Measurements from ENCODE around the gene FGF13. TPM values are rescaled to one million over a fixed set of nuclear protein-coding genes. Genes with fewer than 3 reads are reported as not detected.

Gene FGF13
- polyA plus RNA-seq (2013, experiment 1 of 2): 7.7 TPM
- 6.5 TPM for polyA plus RNA-seq (2013, experiment 2 of 2)

DNA sequence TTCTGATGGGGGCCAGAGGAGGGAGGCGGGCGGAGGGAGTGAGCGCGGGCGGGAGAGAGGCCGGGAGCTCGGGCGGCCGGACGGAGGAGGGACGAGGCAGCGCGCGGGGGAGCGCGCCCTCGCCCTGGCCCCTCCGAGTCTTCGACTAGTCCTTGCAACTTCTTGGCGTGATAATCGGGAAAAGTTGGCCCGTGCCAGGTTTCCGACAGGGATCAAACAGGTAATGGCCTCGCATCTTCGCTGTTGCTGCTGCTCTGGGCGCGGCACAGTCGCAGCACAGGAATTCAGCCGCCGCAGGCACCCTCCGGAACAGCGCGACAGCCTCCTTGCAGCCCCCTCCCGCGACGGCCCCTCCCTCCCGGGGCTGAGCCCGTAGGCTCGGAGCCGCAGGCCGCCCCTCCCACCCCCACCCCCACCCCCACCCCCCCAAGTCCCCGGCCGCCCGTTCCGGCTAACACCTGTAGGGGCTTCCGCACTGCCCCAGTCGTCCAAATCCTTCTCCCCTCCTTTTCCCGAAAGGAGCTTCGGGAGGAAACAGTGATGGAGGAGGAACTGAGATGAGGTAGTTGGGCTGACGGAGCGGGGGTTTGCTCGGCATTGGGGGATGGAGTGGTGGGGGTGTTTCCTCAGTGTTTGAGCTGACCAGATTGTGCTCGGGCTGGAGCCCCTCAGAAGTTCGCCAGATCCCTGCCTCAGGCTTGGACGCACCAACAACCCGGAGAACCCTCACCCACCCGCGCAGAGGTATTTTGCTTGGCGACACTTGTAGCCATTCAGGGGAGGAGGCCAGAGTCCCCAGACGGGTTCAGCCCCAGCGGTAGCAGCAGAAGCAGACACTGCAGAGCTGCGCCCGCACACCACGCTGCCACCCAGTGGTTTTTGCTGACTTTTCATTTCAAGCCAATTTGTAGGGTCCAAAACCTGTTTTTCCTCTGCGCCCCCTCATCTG lies at the start of gene FGF13:
FGF13 (minus strand) TSS at position 319 of the 949 bp plus-strand sequence. CDS start 714 bp downstream, outside the sequence.
- Histone ChIP-seq H3K36me3 (ENCODE audit: control insufficient read depth, insufficient read depth, low read length) (no peaks in the 10 kb centered on the region), H3K27ac (ENCODE audit: low read depth, low read length, severe bottlenecking) (no peak within 1 kb of the TSS), H3K9me3 (ENCODE audit: control insufficient read depth, low read length) (no peaks in the 10 kb centered on the region), H3K4me1 (ENCODE audit: control insufficient read depth, insufficient read depth, low read length, poor library complexity, severe bottlenecking) (peaks cover 3% of the 10 kb centered on the region), H3K4me3 (ENCODE audit: extremely low read depth, insufficient read depth, low read length, poor library complexity, severe bottlenecking) (peak within 1 kb of the TSS; percentile 42)
- WGBS, 2 experiments (ENCODE audit: insufficient coverage in 2 of 2): 0 to 1% methylated on average over 8 to 16 of the region's 65 CpGs

GRCh38 chrX:138759217-138759943 lies 47.9 kb upstream of the FGF13 start:
- Histone ChIP-seq H3K4me1 (ENCODE audit: control insufficient read depth, insufficient read depth, low read length, poor library complexity, severe bottlenecking) (peaks cover 3% of the 10 kb centered on the region), H3K36me3 (ENCODE audit: control insufficient read depth, insufficient read depth, low read length) (no peaks in the 10 kb centered on the region)
- no CpG with 5 or more reads among the region's 5 CpGs for WGBS, 2 experiments (ENCODE audit: insufficient coverage in 2 of 2)

DNA sequence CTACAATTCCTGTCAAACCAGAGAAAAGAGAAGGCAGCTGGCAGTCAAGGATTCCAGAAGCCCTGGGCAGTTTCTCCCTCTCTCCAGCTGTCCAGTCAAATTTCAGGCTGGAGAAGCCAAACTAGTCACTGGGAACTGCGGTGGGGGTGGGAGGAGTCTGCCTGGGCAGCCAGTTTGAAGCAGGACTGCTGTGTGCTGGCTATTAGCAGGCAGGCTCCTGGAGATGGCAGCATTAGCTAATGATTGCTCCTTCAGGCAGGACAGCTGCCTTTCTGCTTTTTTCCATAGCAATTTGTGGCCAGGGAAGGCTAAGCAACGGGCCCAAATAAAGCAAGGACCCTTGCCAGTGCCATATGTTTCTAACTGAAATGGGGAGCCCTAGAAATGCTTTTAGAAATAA lies 44.7 kb upstream of the FGF13 start:
- Histone ChIP-seq H3K4me3 (ENCODE audit: extremely low read depth, insufficient read depth, low read length, poor library complexity, severe bottlenecking) (no peak overlapping the region), H3K36me3 (ENCODE audit: control insufficient read depth, insufficient read depth, low read length) (no peaks in the 10 kb centered on the region), H3K4me1 (ENCODE audit: control insufficient read depth, insufficient read depth, low read length, poor library complexity, severe bottlenecking) (peaks cover 3% of the 10 kb centered on the region), H3K27ac (ENCODE audit: low read depth, low read length, severe bottlenecking) (no peak overlapping the region), H3K9me3 (ENCODE audit: control insufficient read depth, low read length) (no peaks in the 10 kb centered on the region)
- WGBS, 2 experiments (ENCODE audit: insufficient coverage in 2 of 2): no CpG with 5 or more reads among the region's 2 CpGs

More at GRCh38 chrX:138759217-138759943, 47.9 kb upstream of the FGF13 start:
- Histone ChIP-seq H3K27ac (ENCODE audit: low read depth, low read length, severe bottlenecking) (no peak overlapping the region), H3K9me3 (ENCODE audit: control insufficient read depth, low read length) (no peaks in the 10 kb centered on the region), H3K4me3 (ENCODE audit: extremely low read depth, insufficient read depth, low read length, poor library complexity, severe bottlenecking) (no peak overlapping the region)

GRCh38 chrX:138754861-138755260 lies 43.3 kb upstream of the FGF13 start:
- Histone ChIP-seq H3K36me3 (ENCODE audit: control insufficient read depth, insufficient read depth, low read length) (no peaks in the 10 kb centered on the region), H3K4me1 (ENCODE audit: control insufficient read depth, insufficient read depth, low read length, poor library complexity, severe bottlenecking) (peaks cover 3% of the 10 kb centered on the region)
- no CpG with 5 or more reads among the region's 2 CpGs for WGBS, 2 experiments (ENCODE audit: insufficient coverage in 2 of 2)

GRCh38 chrX:138748480-138748879 lies 37.0 kb upstream of the FGF13 start:
- H3K27ac ChIP-seq (ENCODE audit: low read depth, low read length, severe bottlenecking): no peak overlapping the region
- WGBS, 2 experiments (ENCODE audit: insufficient coverage in 2 of 2): no CpG with 5 or more reads among the region's 3 CpGs
- H3K4me1 ChIP-seq (ENCODE audit: control insufficient read depth, insufficient read depth, low read length, poor library complexity, severe bottlenecking): no peaks in the 10 kb centered on the region
- H3K9me3 ChIP-seq (ENCODE audit: control insufficient read depth, low read length): no peaks in the 10 kb centered on the region
- no peak overlapping the region for H3K4me3 ChIP-seq (ENCODE audit: extremely low read depth, insufficient read depth, low read length, poor library complexity, severe bottlenecking)
- H3K36me3 ChIP-seq (ENCODE audit: control insufficient read depth, insufficient read depth, low read length): no peaks in the 10 kb centered on the region

More at GRCh38 chrX:138754861-138755260, 43.3 kb upstream of the FGF13 start:
- H3K27ac ChIP-seq (ENCODE audit: low read depth, low read length, severe bottlenecking): no peak overlapping the region
- no peaks in the 10 kb centered on the region for H3K9me3 ChIP-seq (ENCODE audit: control insufficient read depth, low read length)
- no peak overlapping the region for H3K4me3 ChIP-seq (ENCODE audit: extremely low read depth, insufficient read depth, low read length, poor library complexity, severe bottlenecking)

- Histone ChIP-seq H3K4me3 (ENCODE audit: extremely low read depth, insufficient read depth, low read length, poor library complexity, severe bottlenecking) (no peak overlapping the region), H3K4me1 (ENCODE audit: control insufficient read depth, insufficient read depth, low read length, poor library complexity, severe bottlenecking) (no peaks in the 10 kb centered on the region), H3K9me3 (ENCODE audit: control insufficient read depth, low read length) (no peaks in the 10 kb centered on the region), H3K36me3 (ENCODE audit: control insufficient read depth, insufficient read depth, low read length) (no peaks in the 10 kb centered on the region), H3K27ac (ENCODE audit: low read depth, low read length, severe bottlenecking) (no peak overlapping the region)
- no CpG with 5 or more reads among the region's 7 CpGs for WGBS, 2 experiments (ENCODE audit: insufficient coverage in 2 of 2)
These were observed 33.7 kb upstream of the FGF13 start for GRCh38 chrX:138745196-138745595.

- Histone ChIP-seq H3K4me1 (ENCODE audit: control insufficient read depth, insufficient read depth, low read length, poor library complexity, severe bottlenecking) (no peaks in the 10 kb centered on the region), H3K9me3 (ENCODE audit: control insufficient read depth, low read length) (no peaks in the 10 kb centered on the region), H3K4me3 (ENCODE audit: extremely low read depth, insufficient read depth, low read length, poor library complexity, severe bottlenecking) (no peak overlapping the region), H3K27ac (ENCODE audit: low read depth, low read length, severe bottlenecking) (no peak overlapping the region), H3K36me3 (ENCODE audit: control insufficient read depth, insufficient read depth, low read length) (no peaks in the 10 kb centered on the region)
- 90% methylated on average over 3 of the region's 5 CpGs; no CpG with 5 or more reads in 1 of the 2 experiments for WGBS, 2 experiments (ENCODE audit: insufficient coverage in 2 of 2)
These were observed 30.7 kb upstream of the FGF13 start for GRCh38 chrX:138742217-138742616.

DNA sequence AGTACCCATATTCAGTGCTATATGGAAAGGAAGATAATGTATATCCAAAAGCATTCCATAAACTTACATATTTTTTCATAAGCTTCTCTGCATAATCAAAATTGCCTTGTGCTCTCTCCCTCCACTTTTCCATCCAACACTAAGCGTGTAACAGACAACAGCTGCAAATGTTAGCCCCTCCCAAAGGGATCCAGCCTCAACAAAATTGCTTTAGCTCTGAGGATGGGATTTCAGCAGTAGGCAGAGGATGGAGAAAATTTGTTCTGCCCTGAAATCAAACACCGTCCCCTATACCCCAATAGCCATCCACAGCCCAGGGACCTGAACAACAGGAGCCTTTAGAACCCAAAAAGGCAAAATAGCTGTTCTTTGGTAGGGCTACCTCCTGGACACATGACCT lies 28.8 kb upstream of the FGF13 start:
- H3K4me1 ChIP-seq (ENCODE audit: control insufficient read depth, insufficient read depth, low read length, poor library complexity, severe bottlenecking): no peaks in the 10 kb centered on the region
- 100% methylated on average over 1 of the region's 2 CpGs; no CpG with 5 or more reads in 1 of the 2 experiments for WGBS, 2 experiments (ENCODE audit: insufficient coverage in 2 of 2)
- no peak overlapping the region for H3K27ac ChIP-seq (ENCODE audit: low read depth, low read length, severe bottlenecking)
- H3K9me3 ChIP-seq (ENCODE audit: control insufficient read depth, low read length): no peaks in the 10 kb centered on the region
- no peaks in the 10 kb centered on the region for H3K36me3 ChIP-seq (ENCODE audit: control insufficient read depth, insufficient read depth, low read length)
- H3K4me3 ChIP-seq (ENCODE audit: extremely low read depth, insufficient read depth, low read length, poor library complexity, severe bottlenecking): no peak overlapping the region

DNA sequence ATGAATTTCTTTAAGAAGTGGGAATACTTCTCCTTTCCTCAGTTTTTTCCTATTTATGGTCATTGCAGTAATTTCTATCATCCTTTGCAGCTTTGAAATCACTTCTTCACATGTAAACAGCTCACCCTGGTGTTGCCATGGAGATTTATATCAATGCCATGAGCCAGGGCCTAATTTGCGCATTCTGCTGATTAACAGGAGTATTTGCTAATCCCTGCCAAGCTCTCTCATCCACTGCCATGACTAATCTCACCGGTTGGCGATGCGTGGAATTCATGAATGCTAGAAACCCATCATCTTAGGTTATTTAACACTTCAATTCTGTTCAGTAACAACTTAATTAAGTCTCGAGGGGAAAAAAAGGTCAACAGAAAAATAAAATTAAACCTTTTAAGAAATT lies 11.8 kb upstream of the FGF13 start:
- no peak overlapping the region for H3K4me3 ChIP-seq (ENCODE audit: extremely low read depth, insufficient read depth, low read length, poor library complexity, severe bottlenecking)
- no peaks in the 10 kb centered on the region for H3K36me3 ChIP-seq (ENCODE audit: control insufficient read depth, insufficient read depth, low read length)
- no peaks in the 10 kb centered on the region for H3K4me1 ChIP-seq (ENCODE audit: control insufficient read depth, insufficient read depth, low read length, poor library complexity, severe bottlenecking)
- no CpG with 5 or more reads among the region's 5 CpGs for WGBS, 2 experiments (ENCODE audit: insufficient coverage in 2 of 2)
- H3K9me3 ChIP-seq (ENCODE audit: control insufficient read depth, low read length): no peaks in the 10 kb centered on the region
- H3K27ac ChIP-seq (ENCODE audit: low read depth, low read length, severe bottlenecking): no peak overlapping the region

DNA sequence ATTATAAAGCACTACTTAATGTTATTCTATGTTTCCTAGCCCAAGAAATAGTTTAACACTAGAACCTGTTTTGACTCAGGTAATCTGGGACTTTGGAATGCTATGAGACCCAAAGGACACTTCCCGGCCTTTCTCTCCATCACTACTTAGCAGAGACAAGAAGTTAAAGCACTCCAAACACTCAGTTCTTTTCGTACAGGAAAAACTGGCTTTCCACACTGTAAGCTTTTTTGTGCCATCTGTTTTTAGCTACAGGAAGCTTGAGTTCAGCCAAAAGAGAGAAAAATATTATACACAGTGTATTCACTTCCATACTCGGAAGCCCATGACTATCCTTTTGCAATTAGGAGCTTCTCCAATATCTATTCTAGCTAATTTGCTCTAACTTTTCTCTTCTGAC lies 7.9 kb upstream of the FGF13 start:
- Histone ChIP-seq H3K9me3 (ENCODE audit: control insufficient read depth, low read length) (no peaks in the 10 kb centered on the region), H3K36me3 (ENCODE audit: control insufficient read depth, insufficient read depth, low read length) (no peaks in the 10 kb centered on the region), H3K4me1 (ENCODE audit: control insufficient read depth, insufficient read depth, low read length, poor library complexity, severe bottlenecking) (no peaks in the 10 kb centered on the region), H3K4me3 (ENCODE audit: extremely low read depth, insufficient read depth, low read length, poor library complexity, severe bottlenecking) (no peak overlapping the region), H3K27ac (ENCODE audit: low read depth, low read length, severe bottlenecking) (no peak overlapping the region)
- 100% methylated on average over 2 of the region's 3 CpGs; no CpG with 5 or more reads in 1 of the 2 experiments for WGBS, 2 experiments (ENCODE audit: insufficient coverage in 2 of 2)

All from mesodermal cell (in vitro differentiated cells).